Esophagus (tissue), 2 donors: ENCODE measurements around the gene RAPH1. TPM values are rescaled to one million over a fixed set of nuclear protein-coding genes. Genes with fewer than 3 reads are reported as not detected.

Experiments used
- H3K27ac ChIP-seq, 2 donors: one replicate each; pipeline ENCODE4 v1.5.1; 2013; ENCODE audit warnings: low read depth in 2 of 2, mild to moderate bottlenecking in 2 of 2, inconsistent platforms in 1 of 2, low read length in 1 of 2, moderate library complexity in 1 of 2
- H3K27me3 ChIP-seq, 2 donors: one replicate each; pipeline ENCODE4 v1.6.1; 2013; ENCODE audit warnings: low read length in 2 of 2, control low read depth in 1 of 2, mild to moderate bottlenecking in 1 of 2; ENCODE audit not compliant: insufficient read depth in 2 of 2, control insufficient read depth in 1 of 2
- H3K36me3 ChIP-seq, 2 donors: one replicate each; pipeline ENCODE4 v1.6.1; 2013; ENCODE audit warnings: low read length in 1 of 2; ENCODE audit not compliant: control insufficient read depth in 2 of 2, insufficient read depth in 2 of 2
- H3K4me1 ChIP-seq, 2 donors: one replicate each; pipeline ENCODE4 v1.6.1; 2013; ENCODE audit warnings: low read length in 1 of 2; ENCODE audit not compliant: control insufficient read depth in 2 of 2, insufficient read depth in 2 of 2
- H3K4me3 ChIP-seq, 2 donors: one replicate each; pipeline ENCODE4 v1.5.1; 2013; ENCODE audit warnings: low read length in 2 of 2, mild to moderate bottlenecking in 2 of 2, low read depth in 1 of 2, moderate library complexity in 1 of 2
- H3K9me3 ChIP-seq, 2 donors: one replicate each; pipeline ENCODE4 v1.6.1; 2013; ENCODE audit warnings: mild to moderate bottlenecking in 2 of 2, low read depth in 1 of 2, low read length in 1 of 2, moderate library complexity in 1 of 2; ENCODE audit not compliant: control insufficient read depth in 2 of 2, insufficient read depth in 1 of 2
- WGBS, 2 donors: extraction: QIAGEN DNeasy Blood & Tissue Kit; methylation state at CpG; one replicate each; pipeline ENCODE4 v1.1.7; 2013; 5-methylcytosine and 5-hydroxymethylcytosine counted together
- polyA plus RNA-seq, 2 donors: library from polyadenylated mRNA; stranded (reverse); fragments of 200-250 nt; gene quantifications; one replicate each; pipeline ENCODE4 v1.2.3, GENCODE V29; 2013
- donor health status: healthy with polysubstance abuse.
- donor health status: Bipolar disorder and iron deficiency.

The RAPH1 gene
- polyA plus RNA-seq, 2 donors: 3.8 to 5.0 TPM

DNA sequence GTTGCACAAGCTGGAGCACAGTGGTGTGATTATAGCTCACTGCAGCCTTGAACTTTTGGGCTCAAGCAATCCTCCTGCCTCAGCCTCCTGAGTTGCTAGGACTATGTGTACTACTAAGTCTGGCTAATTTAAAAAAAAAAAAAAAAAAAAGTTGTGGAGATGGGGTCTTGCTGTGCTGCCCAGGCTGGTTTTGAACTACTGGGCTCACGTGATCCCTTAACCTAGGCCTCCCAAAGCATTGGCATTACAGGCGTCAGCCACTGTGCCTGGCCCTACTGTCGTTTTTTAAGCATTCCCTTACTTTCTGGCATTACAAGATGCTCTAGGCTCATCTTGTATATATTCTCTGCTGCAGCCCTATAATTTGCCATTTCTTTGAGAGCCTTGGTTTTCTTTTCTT, 88.3 kb downstream of the RAPH1 start:
- H3K36me3 ChIP-seq: peaks cover 3 to 8% of the 10 kb centered on the region in 2 donors
- no peaks in the 10 kb centered on the region for H3K27me3 ChIP-seq
- H3K4me3 ChIP-seq: no peak overlapping the region
- H3K27ac ChIP-seq: no peak overlapping the region
- WGBS, 2 donors: 96 to 100% methylated on average over 3 of the region's 3 CpGs
- H3K4me1 ChIP-seq: no peaks in the 10 kb centered on the region
- H3K9me3 ChIP-seq: no peaks in the 10 kb centered on the region

GRCh38 chr2:203446071-203446481, 89.0 kb downstream of the RAPH1 start:
- Histone ChIP-seq H3K9me3 (no peaks in the 10 kb centered on the region), H3K4me1 (no peaks in the 10 kb centered on the region), H3K27ac (no peak overlapping the region), H3K36me3 (peaks cover 3 to 13% of the 10 kb centered on the region in 2 donors), H3K4me3 (no peak overlapping the region), H3K27me3 (no peaks in the 10 kb centered on the region)
- 80 to 81% methylated on average over 3 of the region's 3 CpGs for WGBS, 2 donors

DNA sequence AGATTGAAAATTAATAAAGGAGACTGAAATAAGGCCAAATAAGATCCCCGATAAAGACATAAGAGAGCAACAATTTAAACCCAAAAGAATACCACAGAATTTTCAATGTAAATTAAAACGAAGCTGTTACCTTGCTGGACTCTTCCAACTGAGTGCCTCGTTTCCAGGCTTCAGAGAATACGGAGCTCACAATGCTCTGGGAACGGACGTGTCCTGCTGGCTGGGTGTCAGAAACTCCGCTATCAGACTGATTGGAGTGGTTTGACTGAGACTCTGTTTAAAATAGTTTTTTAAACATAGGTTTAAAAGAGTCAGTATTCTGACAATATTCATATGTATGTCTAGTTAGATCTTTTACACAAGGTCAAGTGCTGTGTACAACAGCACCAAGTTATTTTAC, 90.4 kb downstream of the RAPH1 start:
- 77% methylated on average over 7 of the region's 7 CpGs for WGBS, 2 donors
- H3K27ac ChIP-seq: no peak overlapping the region
- no peaks in the 10 kb centered on the region for H3K4me1 ChIP-seq
- no peak overlapping the region for H3K4me3 ChIP-seq
- H3K36me3 ChIP-seq: peaks cover 6 to 17% of the 10 kb centered on the region in 2 donors
- H3K27me3 ChIP-seq: no peaks in the 10 kb centered on the region
- no peaks in the 10 kb centered on the region for H3K9me3 ChIP-seq

GRCh38 chr2:203442463-203442862, 92.6 kb downstream of the RAPH1 start:
- no peaks in the 10 kb centered on the region for H3K9me3 ChIP-seq
- peaks cover 12 to 20% of the 10 kb centered on the region in 2 donors for H3K36me3 ChIP-seq
- 72 to 74% methylated on average over 5 of the region's 5 CpGs for WGBS, 2 donors
- no peak overlapping the region for H3K27ac ChIP-seq
- no peak overlapping the region for H3K4me3 ChIP-seq
- no peaks in the 10 kb centered on the region for H3K4me1 ChIP-seq
- H3K27me3 ChIP-seq: no peaks in the 10 kb centered on the region

DNA sequence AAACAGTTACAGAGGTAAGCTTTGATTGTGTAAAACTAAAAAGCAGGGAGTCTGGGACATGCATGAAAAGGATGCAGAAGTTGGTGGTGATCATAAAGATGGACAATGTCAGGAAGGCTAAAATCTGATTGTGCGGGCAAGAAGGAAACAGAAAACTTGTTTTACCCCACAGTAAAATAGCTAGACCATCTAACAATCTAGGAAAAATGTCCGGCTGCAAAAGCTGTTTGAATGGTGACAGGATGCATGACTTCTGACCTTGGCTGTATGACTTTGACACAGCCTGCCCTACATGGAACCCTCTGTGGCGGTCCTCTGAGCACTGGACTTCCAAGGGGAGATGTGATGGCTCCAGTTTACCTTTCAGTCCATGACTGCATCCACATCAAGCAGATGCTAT, 93.6 kb downstream of the RAPH1 start:
- Histone ChIP-seq H3K4me3 (no peak overlapping the region), H3K4me1 (no peaks in the 10 kb centered on the region), H3K36me3 (peaks cover 15 to 21% of the 10 kb centered on the region in 2 donors), H3K27ac (no peak overlapping the region), H3K27me3 (no peaks in the 10 kb centered on the region), H3K9me3 (no peaks in the 10 kb centered on the region)
- WGBS, 2 donors: 83 to 88% methylated on average over 3 of the region's 3 CpGs

GRCh38 chr2:203440671-203441070, 94.4 kb downstream of the RAPH1 start:
- Histone ChIP-seq H3K4me1 (no peaks in the 10 kb centered on the region), H3K27ac (no peak overlapping the region), H3K9me3 (no peaks in the 10 kb centered on the region), H3K4me3 (no peak overlapping the region), H3K36me3 (peaks cover 15 to 20% of the 10 kb centered on the region in 2 donors), H3K27me3 (no peaks in the 10 kb centered on the region)
- 87 to 89% methylated on average over 4 of the region's 4 CpGs for WGBS, 2 donors

DNA sequence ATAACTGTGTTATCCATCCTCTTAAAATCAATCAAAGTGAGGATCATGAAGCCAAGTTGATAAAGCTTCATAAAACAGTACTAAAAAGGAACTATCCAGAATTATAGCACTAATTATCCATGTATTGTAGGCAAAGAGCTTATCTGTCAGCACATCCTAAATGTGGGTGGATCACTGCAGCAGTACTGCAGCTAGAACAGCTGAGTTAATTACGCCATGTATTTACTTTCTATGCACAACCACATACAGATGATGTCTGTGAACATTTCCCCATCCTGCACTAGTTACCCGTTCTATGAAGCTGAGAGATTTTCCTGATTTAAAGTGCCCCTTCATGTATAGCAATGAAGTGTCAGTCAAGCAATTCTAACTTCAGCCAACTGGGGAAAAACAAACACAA, 96.6 kb downstream of the RAPH1 start:
- WGBS, 2 donors: 80 to 82% methylated on average over 2 of the region's 2 CpGs

DNA sequence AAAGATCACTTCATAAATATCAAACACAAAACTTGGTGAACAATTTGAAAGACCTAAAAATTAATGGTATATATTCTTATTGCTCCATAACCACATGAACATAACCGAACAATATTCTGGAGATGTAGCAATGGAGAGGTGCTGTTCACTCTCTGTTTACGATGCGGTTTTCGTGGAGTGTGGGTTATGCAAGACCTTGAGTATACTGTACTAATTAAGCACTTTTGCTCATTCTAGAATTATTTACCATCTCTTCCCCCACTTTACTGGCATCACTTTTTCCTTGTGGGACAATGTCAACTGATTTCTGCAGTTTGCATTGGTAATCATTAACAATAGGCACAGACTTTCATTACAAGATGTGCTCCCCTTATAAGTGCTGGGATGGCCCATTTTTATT, 97.6 kb downstream of the RAPH1 start:
- no peaks in the 10 kb centered on the region for H3K9me3 ChIP-seq
- 91 to 97% methylated on average over 4 of the region's 4 CpGs for WGBS, 2 donors
- H3K4me3 ChIP-seq: no peak overlapping the region
- peaks cover 13 to 14% of the 10 kb centered on the region in 2 donors for H3K36me3 ChIP-seq
- no peak overlapping the region for H3K27ac ChIP-seq
- no peaks in the 10 kb centered on the region for H3K27me3 ChIP-seq
- no peaks in the 10 kb centered on the region for H3K4me1 ChIP-seq

More for the DNA sequence above, 96.6 kb downstream of the RAPH1 start:
- Histone ChIP-seq H3K27ac (no peak overlapping the region), H3K4me1 (no peaks in the 10 kb centered on the region), H3K27me3 (no peaks in the 10 kb centered on the region), H3K4me3 (no peak overlapping the region), H3K9me3 (no peaks in the 10 kb centered on the region), H3K36me3 (peaks cover 14 to 15% of the 10 kb centered on the region in 2 donors)

DNA sequence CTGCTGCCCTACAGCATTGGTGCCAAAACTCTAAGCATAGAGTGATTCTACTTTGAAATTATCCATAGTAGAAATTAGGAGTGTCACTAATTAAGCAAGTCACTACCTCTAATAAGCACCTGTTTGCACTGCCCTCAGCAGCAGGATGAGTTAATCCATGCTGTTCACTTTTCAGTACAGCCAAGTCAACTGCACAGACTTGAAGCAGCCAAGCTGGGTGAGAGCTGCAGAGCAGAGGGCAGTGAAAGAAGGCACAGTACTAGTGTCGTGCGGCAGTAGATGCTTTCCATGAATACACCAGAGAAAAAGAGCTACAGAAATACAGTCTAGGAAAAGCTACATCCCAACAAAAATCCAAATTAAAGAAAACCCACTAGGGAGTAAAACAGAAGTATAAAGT, 98.6 kb downstream of the RAPH1 start:
- Histone ChIP-seq H3K27ac (no peak overlapping the region), H3K36me3 (peaks cover 11 to 12% of the 10 kb centered on the region in 2 donors), H3K4me1 (no peaks in the 10 kb centered on the region), H3K4me3 (no peak overlapping the region), H3K27me3 (no peaks in the 10 kb centered on the region), H3K9me3 (no peaks in the 10 kb centered on the region)
- WGBS, 2 donors: 83 to 93% methylated on average over 2 of the region's 2 CpGs

DNA sequence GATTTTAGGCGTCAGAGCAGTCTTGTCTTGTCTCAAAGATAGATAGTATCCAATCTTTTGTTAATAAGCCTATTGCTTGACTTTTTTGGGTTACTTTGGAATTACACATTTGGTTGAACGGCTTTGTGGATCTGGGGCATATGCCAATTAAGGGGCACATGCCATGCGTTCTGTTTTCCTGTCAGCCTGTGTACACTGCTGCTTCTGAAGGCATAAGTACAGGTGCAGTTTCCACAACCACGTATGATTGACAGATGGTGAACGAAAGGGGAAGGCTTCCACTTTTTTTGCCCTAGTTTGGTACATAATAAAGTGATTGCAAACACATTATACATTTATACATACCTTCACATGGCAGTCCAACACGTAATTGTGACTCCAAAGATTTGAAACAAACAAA, 102.3 kb downstream of the RAPH1 start:
- no peaks in the 10 kb centered on the region for H3K27me3 ChIP-seq
- H3K4me1 ChIP-seq: no peaks in the 10 kb centered on the region
- peaks cover 3 to 5% of the 10 kb centered on the region in 2 donors for H3K36me3 ChIP-seq
- H3K4me3 ChIP-seq: no peak overlapping the region
- 71 to 81% methylated on average over 6 of the region's 6 CpGs for WGBS, 2 donors
- no peak overlapping the region for H3K27ac ChIP-seq
- H3K9me3 ChIP-seq: no peaks in the 10 kb centered on the region
